ENCODE results near the gene STAT3. TPM values are rescaled to one million over a fixed set of nuclear protein-coding genes. Genes with fewer than 3 reads are reported as not detected.

STAT3 gene
- total and polyA plus RNA-seq, 2 of the 13 experiments (the other 11 are each of a cell fraction or from before 2014, with no cell fraction given): 61.8 to 62.4 TPM

DNA sequence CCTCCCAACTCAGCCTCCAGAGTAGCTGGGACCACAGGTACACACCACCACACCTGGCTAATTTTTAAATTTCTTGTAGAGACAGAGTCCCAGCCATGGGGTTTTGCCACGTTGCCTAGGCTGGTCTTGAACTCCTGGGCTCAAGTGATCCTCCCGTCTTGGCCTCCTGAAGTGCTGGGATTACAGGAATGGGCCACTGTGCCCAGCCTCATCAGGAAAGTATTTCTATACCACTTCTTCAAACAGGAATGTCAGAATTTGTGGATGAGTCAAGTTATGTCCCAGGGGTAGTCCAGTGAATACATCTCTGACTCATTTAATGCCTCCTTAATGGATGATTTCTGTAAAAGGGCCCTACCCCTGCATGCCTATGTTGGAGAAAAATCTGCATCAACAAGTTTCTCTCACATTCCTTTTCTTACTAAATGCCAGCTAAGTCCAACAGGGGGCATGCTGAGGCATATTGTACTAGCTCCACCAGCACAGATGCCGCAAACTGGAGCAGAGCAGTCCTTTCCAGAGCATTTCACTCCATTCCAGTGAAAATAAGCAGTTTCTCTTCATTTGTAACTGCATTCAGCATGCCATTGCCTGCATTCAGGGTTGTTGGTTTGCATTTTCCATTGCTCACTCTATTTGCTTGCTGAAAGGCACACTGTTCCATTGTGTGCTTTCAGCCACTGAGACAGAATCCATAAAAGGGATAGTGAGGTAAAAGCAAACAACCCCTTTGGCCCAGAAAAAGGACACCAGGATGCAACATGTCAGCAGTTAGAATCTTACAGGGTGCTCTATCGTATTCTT lies 40.1 kb upstream of the STAT3 start (continued):
- TF ChIP-seq ZNF792 (CRISPR knock-in tag; IDR thresholded peaks at IDR 0.05) (peak; percentile 33; the same call in 1 of the 2 replicates), CBX1 (IDR thresholded peaks at IDR 0.05; ENCODE audit: low read depth) (peak; percentile 41), BCL3 (CRISPR knock-in tag; IDR thresholded peaks at IDR 0.05) (no peak), PPARG (CRISPR knock-in tag; conservative IDR thresholded peaks at IDR 0.05) (peak; percentile 98), KDM5B (CRISPR knock-in tag; IDR thresholded peaks at IDR 0.05; ENCODE audit: borderline replicate concordance) (no peak), ZNF501 (CRISPR knock-in tag; IDR thresholded peaks at IDR 0.05) (peak; percentile 70), HMG20A (CRISPR knock-in tag; IDR thresholded peaks at IDR 0.05; ENCODE audit: borderline replicate concordance) (peak; percentile 40; the same call in 1 of the 2 replicates), ZNF292 (CRISPR knock-in tag; IDR thresholded peaks at IDR 0.05; ENCODE audit: borderline replicate concordance, low read depth) (peak; percentile 85; the same call in 1 of the 2 replicates), CCDC6 (CRISPR knock-in tag; IDR thresholded peaks at IDR 0.05) (no peak), ZNF687 (CRISPR knock-in tag; IDR thresholded peaks at IDR 0.05) (no peak), ZNF256 (CRISPR knock-in tag; conservative IDR thresholded peaks at IDR 0.05) (no peak), SPEN (CRISPR knock-in tag; IDR thresholded peaks at IDR 0.05; ENCODE audit: low read depth) (no peak), SSRP1 (CRISPR knock-in tag; IDR thresholded peaks at IDR 0.05) (peak; percentile 91), ZNF12 (CRISPR knock-in tag; IDR thresholded peaks at IDR 0.05) (peak; percentile 9; the same call in 1 of the 2 replicates), ZNF850 (CRISPR knock-in tag; conservative IDR thresholded peaks at IDR 0.05) (no peak), IRF2 (CRISPR knock-in tag; IDR thresholded peaks at IDR 0.05) (peak; percentile 86), RELA (CRISPR knock-in tag; IDR thresholded peaks at IDR 0.05) (no peak), SP4 (CRISPR knock-in tag; IDR thresholded peaks at IDR 0.05) (no peak), ELF1 (CRISPR knock-in tag; IDR thresholded peaks at IDR 0.05) (0 out of 2 replicates have a peak, but pooled peaks have one; percentile 29), SNAPC2 (CRISPR knock-in tag; IDR thresholded peaks at IDR 0.05) (no peak), ZNF652 (CRISPR knock-in tag; IDR thresholded peaks at IDR 0.05; ENCODE audit: borderline replicate concordance, low read depth) (no peak), NR2F6 (IDR thresholded peaks at IDR 0.05) (no peak), NR2F6 (CRISPR knock-in tag; IDR thresholded peaks at IDR 0.05) (peak; percentile 29; the same call in 1 of the 2 replicates)
- TF ChIP-seq, protein P1, sequence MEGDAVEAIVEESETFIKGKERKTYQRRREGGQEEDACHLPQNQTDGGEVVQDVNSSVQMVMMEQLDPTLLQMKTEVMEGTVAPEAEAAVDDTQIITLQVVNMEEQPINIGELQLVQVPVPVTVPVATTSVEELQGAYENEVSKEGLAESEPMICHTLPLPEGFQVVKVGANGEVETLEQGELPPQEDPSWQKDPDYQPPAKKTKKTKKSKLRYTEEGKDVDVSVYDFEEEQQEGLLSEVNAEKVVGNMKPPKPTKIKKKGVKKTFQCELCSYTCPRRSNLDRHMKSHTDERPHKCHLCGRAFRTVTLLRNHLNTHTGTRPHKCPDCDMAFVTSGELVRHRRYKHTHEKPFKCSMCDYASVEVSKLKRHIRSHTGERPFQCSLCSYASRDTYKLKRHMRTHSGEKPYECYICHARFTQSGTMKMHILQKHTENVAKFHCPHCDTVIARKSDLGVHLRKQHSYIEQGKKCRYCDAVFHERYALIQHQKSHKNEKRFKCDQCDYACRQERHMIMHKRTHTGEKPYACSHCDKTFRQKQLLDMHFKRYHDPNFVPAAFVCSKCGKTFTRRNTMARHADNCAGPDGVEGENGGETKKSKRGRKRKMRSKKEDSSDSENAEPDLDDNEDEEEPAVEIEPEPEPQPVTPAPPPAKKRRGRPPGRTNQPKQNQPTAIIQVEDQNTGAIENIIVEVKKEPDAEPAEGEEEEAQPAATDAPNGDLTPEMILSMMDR (CRISPR knock-in tag; IDR thresholded peaks at IDR 0.05): peak; percentile 90
